Cardiac fibroblast (primary cell): Measurements from ENCODE around the gene LST1.
A peak's percentile ranks its signal among the peaks of the same experiment; 100 is the strongest.
"Not testable (repeated sequence)": the region's sequence is repeated elsewhere in the genome, so short reads cannot be mapped to it uniquely, and the experiment has no call there.

ENCODE experiments used
- DNase-seq, 2 donors: peaks; one replicate each; pipeline versions ENCODE4 v3.0.0 to v3.0.0-alpha.2; 2010; ENCODE audit warnings: low read depth in 2 of 2
- H3K4me3 ChIP-seq, 2 donors: replicated peaks in 1 of 2; 1 replicate in 1 of 2; 2 replicates in 1 of 2; pipeline ENCODE4 v1.5.1; 2011; ENCODE audit warnings: low read depth in 2 of 2, low read length in 2 of 2, mild to moderate bottlenecking in 2 of 2, moderate library complexity in 1 of 2
- TF ChIP-seq, protein P1 (sequence below): IDR thresholded peaks from one replicate; pipeline ENCODE4 v1.5.1; 2011; ENCODE audit warnings: low read depth, mild to moderate bottlenecking, low read length, inconsistent platforms

Gene LST1

DNA sequence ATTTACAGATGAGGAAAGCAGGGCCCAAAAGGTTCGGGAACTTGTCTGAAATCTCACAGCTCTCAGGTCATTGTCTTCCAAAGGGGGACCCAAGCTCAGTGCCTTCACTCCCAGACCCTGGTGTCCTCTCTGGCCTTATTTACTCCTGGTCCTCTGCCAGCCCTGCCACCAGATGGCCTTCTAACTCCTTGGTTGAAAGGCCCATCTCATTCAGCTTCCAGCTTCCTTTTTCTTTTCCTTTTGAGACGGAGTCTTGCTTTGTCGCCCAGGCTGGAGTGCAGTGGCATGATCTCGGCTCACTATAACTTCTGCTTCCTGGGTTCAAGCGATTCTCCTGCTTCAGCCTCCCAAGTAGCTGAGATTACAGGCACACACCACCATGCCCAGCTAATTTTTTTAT, 34.7 kb upstream of the LST1 start:
- not testable (repeated sequence) for H3K4me3 ChIP-seq
- TF ChIP-seq, protein P1, sequence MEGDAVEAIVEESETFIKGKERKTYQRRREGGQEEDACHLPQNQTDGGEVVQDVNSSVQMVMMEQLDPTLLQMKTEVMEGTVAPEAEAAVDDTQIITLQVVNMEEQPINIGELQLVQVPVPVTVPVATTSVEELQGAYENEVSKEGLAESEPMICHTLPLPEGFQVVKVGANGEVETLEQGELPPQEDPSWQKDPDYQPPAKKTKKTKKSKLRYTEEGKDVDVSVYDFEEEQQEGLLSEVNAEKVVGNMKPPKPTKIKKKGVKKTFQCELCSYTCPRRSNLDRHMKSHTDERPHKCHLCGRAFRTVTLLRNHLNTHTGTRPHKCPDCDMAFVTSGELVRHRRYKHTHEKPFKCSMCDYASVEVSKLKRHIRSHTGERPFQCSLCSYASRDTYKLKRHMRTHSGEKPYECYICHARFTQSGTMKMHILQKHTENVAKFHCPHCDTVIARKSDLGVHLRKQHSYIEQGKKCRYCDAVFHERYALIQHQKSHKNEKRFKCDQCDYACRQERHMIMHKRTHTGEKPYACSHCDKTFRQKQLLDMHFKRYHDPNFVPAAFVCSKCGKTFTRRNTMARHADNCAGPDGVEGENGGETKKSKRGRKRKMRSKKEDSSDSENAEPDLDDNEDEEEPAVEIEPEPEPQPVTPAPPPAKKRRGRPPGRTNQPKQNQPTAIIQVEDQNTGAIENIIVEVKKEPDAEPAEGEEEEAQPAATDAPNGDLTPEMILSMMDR, result peak; percentile 53
- DNase-seq, result peak; percentile 75 to 79

- DNase-seq, result no peak
- H3K4me3 ChIP-seq, result no peak overlapping the region
- TF ChIP-seq, protein P1, result no peak
Observed at GRCh38 chr6:31556307-31556706, 29.8 kb upstream of the LST1 start.

GRCh38 chr6:31557443-31558317, 28.4 kb upstream of the LST1 start:
- H3K4me3 ChIP-seq, result no peak overlapping the region
- TF ChIP-seq, protein P1, result no peak
- DNase-seq, result peak in 1 of 2 donors; percentile 25

DNA sequence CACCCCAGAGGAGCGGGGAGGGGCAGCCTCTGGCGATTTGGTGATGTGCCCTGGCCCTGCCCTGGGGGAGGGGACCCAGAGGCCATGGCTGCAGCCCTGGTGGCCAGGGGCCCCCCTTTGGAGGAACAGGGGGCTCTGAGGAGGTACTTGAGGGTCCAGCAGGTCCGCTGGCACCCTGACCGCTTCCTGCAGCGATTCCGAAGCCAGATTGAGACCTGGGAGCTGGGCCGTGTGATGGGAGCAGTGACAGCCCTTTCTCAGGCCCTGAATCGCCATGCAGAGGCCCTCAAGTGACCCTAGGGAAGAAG, 27.8 kb upstream of the LST1 start:
- H3K4me3 ChIP-seq, result no peak overlapping the region
- no peak for DNase-seq
- TF ChIP-seq, protein P1, result no peak

DNA sequence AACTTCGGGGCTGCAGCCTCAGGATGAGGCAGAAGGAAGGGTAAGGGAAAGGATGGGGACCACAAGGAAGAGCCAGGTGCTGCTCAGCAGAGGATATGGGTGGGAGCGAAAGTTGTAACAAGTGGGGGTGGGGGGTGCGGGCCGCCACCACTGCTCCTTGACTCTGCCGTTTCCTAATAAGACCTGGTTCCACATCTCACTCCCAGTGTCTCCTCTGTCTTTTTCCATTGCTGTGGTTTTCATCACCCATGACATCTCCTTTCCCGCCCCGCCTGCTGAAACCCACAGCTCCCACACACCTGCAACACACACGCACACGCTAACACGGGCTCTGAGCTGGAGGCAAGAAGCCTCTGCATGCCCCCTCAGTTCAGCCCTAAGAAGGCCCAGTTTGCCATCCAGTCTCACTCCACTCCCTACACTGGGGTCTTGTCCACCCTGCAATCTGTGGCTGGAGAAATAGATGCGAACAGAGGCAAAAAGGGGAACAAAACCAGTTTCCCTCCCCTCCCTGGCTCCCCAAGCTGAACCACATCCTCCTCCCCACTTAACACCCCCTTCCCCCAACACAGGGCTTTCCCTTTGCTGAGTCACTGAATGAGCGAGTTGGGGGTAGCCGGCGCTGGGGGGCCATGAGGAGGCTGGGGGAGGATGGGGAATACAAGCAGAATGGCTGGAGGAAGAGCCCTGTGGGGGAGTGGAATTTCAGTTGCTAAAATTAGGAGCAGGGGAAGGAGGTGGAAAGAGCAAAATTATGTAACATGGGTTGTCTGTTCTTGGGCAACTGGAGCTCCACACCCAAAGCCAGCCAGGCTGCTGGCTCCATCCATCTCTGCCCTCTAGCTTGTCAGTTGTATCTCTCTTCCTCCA, 27.2 kb upstream of the LST1 start:
- H3K4me3 ChIP-seq, result no peak overlapping the region
- DNase-seq, result peak; percentile 55 to 58
- TF ChIP-seq, protein P1, result no peak

- TF ChIP-seq, protein P1, result no peak
- H3K4me3 ChIP-seq, result no peak overlapping the region
- no peak for DNase-seq
Observed at GRCh38 chr6:31559606-31559957, 26.5 kb upstream of the LST1 start.
